Testis (tissue), 2 donors: ENCODE measurements around the gene DECR2.

Source experiments
- CTCF ChIP-seq, 3 experiments: fragments of 450-650 bp in 2 of 3; fragments of 200-600 bp in 1 of 3; sonication (generic) in 1 of 3; IDR thresholded peaks; one replicate each; pipeline ENCODE4 v1.5.1; 2016 to 2019; ENCODE audit warnings: antibody characterized with exemption in 3 of 3, mild to moderate bottlenecking in 2 of 3, moderate library complexity in 1 of 3
- POLR2A ChIP-seq: fragments of 450-650 bp; IDR thresholded peaks from one replicate; pipeline ENCODE4 v1.6.1; 2017; ENCODE audit warnings: antibody characterized with exemption, mild to moderate bottlenecking, moderate library complexity

DNA sequence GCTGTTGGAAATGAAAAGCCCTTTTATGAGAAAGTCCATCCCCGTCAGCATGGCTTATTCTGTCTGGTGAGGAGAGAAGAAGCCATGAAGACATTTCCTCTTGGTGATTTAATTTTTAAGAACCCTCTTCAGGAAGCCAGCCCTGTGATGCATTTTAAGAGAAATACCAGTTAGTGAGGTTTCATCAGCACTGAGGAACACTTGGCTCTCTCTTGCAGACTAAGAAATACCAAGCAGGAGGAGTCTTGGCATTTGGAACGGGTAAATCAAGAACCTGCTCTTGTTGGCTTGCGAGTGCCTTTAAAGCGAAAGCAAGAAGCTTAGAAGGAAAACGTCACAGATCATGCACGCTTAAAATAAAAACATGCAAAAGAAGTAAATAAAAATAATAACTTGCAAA, 41.3 kb downstream of the DECR2 start:
- TF ChIP-seq POLR2A (no peak), CTCF (IDR thresholded peaks at IDR 0.05) (no peak)
